Prostate gland (tissue), 2 donors: ENCODE results near the gene GGT5.
"Not testable (repeated sequence)": the region's sequence is repeated elsewhere in the genome, so short reads cannot be mapped to it uniquely, and the experiment has no call there.

Experiments
- CTCF ChIP-seq, 4 experiments: fragments of 200-600 bp in 2 of 4; fragments of 450-650 bp in 2 of 4; sonication (generic) in 2 of 4; IDR thresholded peaks; 1 replicate in 3 of 4; 2 replicates in 1 of 4; pipeline ENCODE4 v1.5.1; 2016 to 2019; ENCODE audit warnings: antibody characterized with exemption in 4 of 4, mild to moderate bottlenecking in 2 of 4, moderate library complexity in 2 of 4
- POLR2A ChIP-seq: fragments of 450-650 bp; IDR thresholded peaks from one replicate; pipeline ENCODE4 v1.6.1; 2016; ENCODE audit warnings: antibody characterized with exemption, mild to moderate bottlenecking
- POLR2AphosphoS5 ChIP-seq: sonication (generic); formaldehyde crosslinking; IDR thresholded peaks from one replicate; pipeline ENCODE4 v1.6.1; 2017; ENCODE audit warnings: antibody characterized with exemption

GRCh38 chr22:24249413-24249812 is 4.5 kb upstream of the GGT5 start:
- not testable (repeated sequence) for TF ChIP-seq CTCF (IDR thresholded peaks at IDR 0.05); POLR2A; POLR2AphosphoS5
